ENCODE results near the gene EIF3J. TPM values are rescaled to one million over a fixed set of nuclear protein-coding genes. Genes with fewer than 3 reads are reported as not detected.

Gene EIF3J
- total RNA-seq, 1 experiment from 2014 or later, result 76.1 TPM

- TF ChIP-seq FOXP4 (CRISPR knock-in tag; IDR thresholded peaks at IDR 0.05) (no peak), CREM (CRISPR knock-in tag; IDR thresholded peaks at IDR 0.05) (no peak), AFF4 (CRISPR knock-in tag; IDR thresholded peaks at IDR 0.05; ENCODE audit: borderline replicate concordance) (no peak), IRF2 (CRISPR knock-in tag; IDR thresholded peaks at IDR 0.05; ENCODE audit: borderline replicate concordance, low read depth) (no peak), ARID4B (CRISPR knock-in tag; IDR thresholded peaks at IDR 0.05; ENCODE audit: borderline replicate concordance) (no peak), ZNF532 (CRISPR knock-in tag; IDR thresholded peaks at IDR 0.05; ENCODE audit: borderline replicate concordance) (no peak), FOXP1 (CRISPR knock-in tag; IDR thresholded peaks at IDR 0.05; ENCODE audit: borderline replicate concordance) (no peak), ZSCAN18 (CRISPR knock-in tag; IDR thresholded peaks at IDR 0.05) (no peak), ZNF219 (CRISPR knock-in tag; IDR thresholded peaks at IDR 0.05; ENCODE audit: borderline replicate concordance) (no peak), ZNF671 (CRISPR knock-in tag; IDR thresholded peaks at IDR 0.05) (no peak)
Measured at GRCh38 chr15:44573386-44573785, 36.4 kb downstream of the EIF3J start (continued).

Data from WTC11 (cell line).